Effector memory CD8-positive, alpha-beta T cell (primary cell): Measurements from ENCODE around the gene GRIN2A.

Source experiments
- ATAC-seq: fragments of 150-1000 bp; cut with Tn5 transposase; replicated peaks from 2 replicates; pipeline ENCODE4 v1.10.0; 2021; ENCODE audit warnings: mild to moderate bottlenecking, moderate library complexity
- DNase-seq, 3 experiments: peaks; one replicate each; pipeline ENCODE4 v3.0.0; 2021
- H3K27ac Mint-ChIP-seq, 2 donors: one replicate each; pipeline ENCODE4 v1.8.0; 2022; ENCODE audit warnings: mild to moderate bottlenecking in 2 of 2, mixed read lengths in 2 of 2, moderate library complexity in 2 of 2
- H3K27me3 Mint-ChIP-seq, 2 donors: one replicate each; pipeline ENCODE4 v1.8.0; 2022; ENCODE audit warnings: mixed read lengths in 2 of 2
- H3K36me3 Mint-ChIP-seq: one replicate; pipeline ENCODE4 v1.8.0; 2022; ENCODE audit warnings: mild to moderate bottlenecking, moderate library complexity, mixed read lengths; ENCODE audit not compliant: insufficient read depth
- H3K4me1 Mint-ChIP-seq, 2 donors: one replicate each; pipeline ENCODE4 v1.8.0; 2022; ENCODE audit warnings: low read depth in 2 of 2, mixed read lengths in 2 of 2
- H3K4me3 Mint-ChIP-seq, 2 donors: one replicate each; pipeline ENCODE4 v1.8.0; 2022; ENCODE audit warnings: mild to moderate bottlenecking in 2 of 2, mixed read lengths in 2 of 2, moderate library complexity in 2 of 2
- H3K9me3 Mint-ChIP-seq, 2 donors: one replicate each; pipeline ENCODE4 v1.8.0; 2022; ENCODE audit warnings: mixed read lengths in 2 of 2

Gene GRIN2A

GRCh38 chr16:10206215-10206614 lies 24.0 kb upstream of the GRIN2A start:
- H3K27me3 Mint-ChIP-seq = peaks cover 22 to 46% of the 10 kb centered on the region in 2 donors
- H3K4me3 Mint-ChIP-seq = no peak overlapping the region
- DNase-seq (no peak), ATAC-seq (no peak)
- peaks cover 0 to 2% of the 10 kb centered on the region in 2 donors for H3K9me3 Mint-ChIP-seq
- H3K4me1 Mint-ChIP-seq = no peaks in the 10 kb centered on the region
- no peak overlapping the region for H3K27ac Mint-ChIP-seq
- no peaks in the 10 kb centered on the region for H3K36me3 Mint-ChIP-seq

- Mint-ChIP-seq H3K27me3 (peaks cover 20 to 46% of the 10 kb centered on the region in 2 donors), H3K4me3 (no peak overlapping the region), H3K9me3 (peaks cover 0 to 2% of the 10 kb centered on the region in 2 donors), H3K27ac (no peak overlapping the region), H3K36me3 (no peaks in the 10 kb centered on the region), H3K4me1 (no peaks in the 10 kb centered on the region)
- DNase-seq (no peak), ATAC-seq (no peak)
These were observed 23.5 kb upstream of the GRIN2A start for GRCh38 chr16:10205688-10206087.

GRCh38 chr16:10202649-10203048 lies 20.4 kb upstream of the GRIN2A start:
- ATAC-seq (no peak), DNase-seq (no peak)
- H3K27ac Mint-ChIP-seq = no peak overlapping the region
- H3K4me1 Mint-ChIP-seq = no peaks in the 10 kb centered on the region
- H3K36me3 Mint-ChIP-seq = peaks cover 2% of the 10 kb centered on the region
- peaks cover 5 to 42% of the 10 kb centered on the region in 2 donors for H3K27me3 Mint-ChIP-seq
- H3K4me3 Mint-ChIP-seq = no peak overlapping the region
- H3K9me3 Mint-ChIP-seq = peaks cover 0 to 2% of the 10 kb centered on the region in 2 donors

GRCh38 chr16:10200637-10201586 lies 18.7 kb upstream of the GRIN2A start:
- no peak for ATAC-seq
- no peak for DNase-seq
- Mint-ChIP-seq H3K27ac (no peak overlapping the region), H3K4me3 (no peak overlapping the region), H3K27me3 (peaks cover 5 to 39% of the 10 kb centered on the region in 2 donors), H3K9me3 (peaks cover 0 to 2% of the 10 kb centered on the region in 2 donors), H3K36me3 (peaks cover 2% of the 10 kb centered on the region), H3K4me1 (no peaks in the 10 kb centered on the region)

GRCh38 chr16:10196999-10197398 lies 14.8 kb upstream of the GRIN2A start:
- peaks cover 0 to 50% of the 10 kb centered on the region in 2 donors for H3K27me3 Mint-ChIP-seq
- ATAC-seq = no peak
- no peak overlapping the region for H3K27ac Mint-ChIP-seq
- no peaks in the 10 kb centered on the region for H3K4me1 Mint-ChIP-seq
- H3K9me3 Mint-ChIP-seq = no peaks in the 10 kb centered on the region
- no peak for DNase-seq
- H3K36me3 Mint-ChIP-seq = peaks cover 2% of the 10 kb centered on the region
- no peak overlapping the region for H3K4me3 Mint-ChIP-seq

GRCh38 chr16:10191096-10191495 lies 8.9 kb upstream of the GRIN2A start:
- H3K4me3 Mint-ChIP-seq = no peak overlapping the region
- no peaks in the 10 kb centered on the region for H3K9me3 Mint-ChIP-seq
- H3K36me3 Mint-ChIP-seq = no peaks in the 10 kb centered on the region
- peaks cover 11 to 46% of the 10 kb centered on the region in 2 donors for H3K27me3 Mint-ChIP-seq
- ATAC-seq = no peak
- no peaks in the 10 kb centered on the region for H3K4me1 Mint-ChIP-seq
- H3K27ac Mint-ChIP-seq = no peak overlapping the region
- no peak for DNase-seq

GRCh38 chr16:10189861-10190390 lies 7.7 kb upstream of the GRIN2A start:
- Mint-ChIP-seq H3K4me3 (no peak overlapping the region), H3K9me3 (no peaks in the 10 kb centered on the region), H3K36me3 (no peaks in the 10 kb centered on the region), H3K4me1 (no peaks in the 10 kb centered on the region), H3K27me3 (peaks cover 19 to 54% of the 10 kb centered on the region in 2 donors), H3K27ac (no peak overlapping the region)
- DNase-seq (no peak), ATAC-seq (no peak)

GRCh38 chr16:10188236-10188635 lies 6.0 kb upstream of the GRIN2A start:
- no peaks in the 10 kb centered on the region for H3K9me3 Mint-ChIP-seq
- H3K27me3 Mint-ChIP-seq = peaks cover 33 to 58% of the 10 kb centered on the region in 2 donors
- no peak overlapping the region for H3K4me3 Mint-ChIP-seq
- H3K4me1 Mint-ChIP-seq = peaks cover 0 to 2% of the 10 kb centered on the region in 2 donors
- no peak for DNase-seq
- no peaks in the 10 kb centered on the region for H3K36me3 Mint-ChIP-seq
- no peak overlapping the region for H3K27ac Mint-ChIP-seq
- no peak for ATAC-seq

- no peaks in the 10 kb centered on the region for H3K9me3 Mint-ChIP-seq
- peaks cover 48 to 62% of the 10 kb centered on the region in 2 donors for H3K27me3 Mint-ChIP-seq
- peak overlapping the region; percentile 13 to 22 for H3K4me3 Mint-ChIP-seq
- H3K4me1 Mint-ChIP-seq = peaks cover 8% of the 10 kb centered on the region in 2 donors
- DNase-seq (no peak), ATAC-seq (no peak)
- H3K27ac Mint-ChIP-seq = no peak overlapping the region
- H3K36me3 Mint-ChIP-seq = no peaks in the 10 kb centered on the region
These were observed 749 bp downstream of the GRIN2A start for GRCh38 chr16:10181196-10182162.

- no peaks in the 10 kb centered on the region for H3K36me3 Mint-ChIP-seq
- DNase-seq (no peak), ATAC-seq (no peak)
- peak overlapping the region; percentile 3 to 22 for H3K4me3 Mint-ChIP-seq
- H3K27me3 Mint-ChIP-seq = peaks cover 48 to 55% of the 10 kb centered on the region in 2 donors
- H3K9me3 Mint-ChIP-seq = no peaks in the 10 kb centered on the region
- H3K27ac Mint-ChIP-seq = no peak overlapping the region
- H3K4me1 Mint-ChIP-seq = peaks cover 8% of the 10 kb centered on the region in 2 donors
These were observed 1.5 kb downstream of the GRIN2A start for GRCh38 chr16:10180771-10181163.

GRCh38 chr16:10180042-10180770 lies 2.0 kb downstream of the GRIN2A start:
- ATAC-seq (no peak), DNase-seq (no peak)
- Mint-ChIP-seq H3K36me3 (no peaks in the 10 kb centered on the region), H3K4me3 (no peak overlapping the region), H3K4me1 (peaks cover 8% of the 10 kb centered on the region in 2 donors), H3K27ac (no peak overlapping the region), H3K27me3 (peaks cover 46 to 50% of the 10 kb centered on the region in 2 donors), H3K9me3 (no peaks in the 10 kb centered on the region)

GRCh38 chr16:10178526-10178925 lies 3.7 kb downstream of the GRIN2A start:
- Mint-ChIP-seq H3K4me3 (no peak overlapping the region), H3K9me3 (no peaks in the 10 kb centered on the region), H3K27me3 (peaks cover 34 to 41% of the 10 kb centered on the region in 2 donors), H3K4me1 (peaks cover 8% of the 10 kb centered on the region in 2 donors), H3K36me3 (no peaks in the 10 kb centered on the region), H3K27ac (no peak overlapping the region)
- ATAC-seq (no peak), DNase-seq (no peak)
